ENCODE measurements around the gene NOTUM.

Gene NOTUM

GRCh38 chr17:81906476-81907218 is 54.3 kb downstream of the NOTUM start:
- no peak for DNase-seq
- intact Hi-C loops (cut with DNase I) = no loop called here

- intact Hi-C loops (cut with DNase I) = no loop called here
- no peak for DNase-seq
Observed at GRCh38 chr17:81905993-81906392, 55.0 kb downstream of the NOTUM start.

GRCh38 chr17:81905424-81905875 is 55.5 kb downstream of the NOTUM start:
- DNase-seq = no peak

GRCh38 chr17:81904600-81905423 is 56.2 kb downstream of the NOTUM start:
- no peak for DNase-seq
- intact Hi-C loops (cut with DNase I) = no loop called here

More at GRCh38 chr17:81905424-81905875, 55.5 kb downstream of the NOTUM start:
- intact Hi-C loops (cut with DNase I) = no loop called here

- intact Hi-C loops (cut with DNase I) = no loop called here
- DNase-seq = no peak
Observed at GRCh38 chr17:81903896-81904599, 56.9 kb downstream of the NOTUM start.

GRCh38 chr17:81903415-81903831 is 57.6 kb downstream of the NOTUM start:
- DNase-seq = no peak
- intact Hi-C loops (cut with DNase I) = no loop called here

GRCh38 chr17:81902653-81903414 is 58.2 kb downstream of the NOTUM start:
- intact Hi-C loops (cut with DNase I) = no loop called here
- peak in 1 of 42 donors; percentile 18 for DNase-seq
